SIG-M5 (cell line): ENCODE data around the gene FAM227B.
"Not testable (repeated sequence)": the region's sequence is repeated elsewhere in the genome, so short reads cannot be mapped to it uniquely, and the experiment has no call there.

Experiments used
- DNase-seq: peaks from one replicate; lab custom pipeline; 2025; lab: John Stamatoyannopoulos, UW

Gene FAM227B

GRCh38 chr15:49492830-49493229, 127.8 kb downstream of the FAM227B start:
- no peak for DNase-seq

- no peak for DNase-seq
Measured at GRCh38 chr15:49492151-49492550, 128.5 kb downstream of the FAM227B start.

GRCh38 chr15:49490966-49491365, 129.7 kb downstream of the FAM227B start:
- no peak for DNase-seq

GRCh38 chr15:49485401-49485800, 135.2 kb downstream of the FAM227B start:
- not testable (repeated sequence) for DNase-seq

GRCh38 chr15:49478982-49479381, 141.6 kb downstream of the FAM227B start:
- DNase-seq = not testable (repeated sequence)

- not testable (repeated sequence) for DNase-seq
Measured at GRCh38 chr15:49478021-49478420, 142.6 kb downstream of the FAM227B start.

- no peak for DNase-seq
Measured at GRCh38 chr15:49473031-49473430, 147.6 kb downstream of the FAM227B start.

GRCh38 chr15:49472338-49472737, 148.3 kb downstream of the FAM227B start:
- no peak for DNase-seq

- DNase-seq = no peak
Measured at GRCh38 chr15:49471733-49472132, 148.9 kb downstream of the FAM227B start.

- not testable (repeated sequence) for DNase-seq
Measured at GRCh38 chr15:49471248-49471647, 149.4 kb downstream of the FAM227B start.

GRCh38 chr15:49468481-49468839, 152.2 kb downstream of the FAM227B start:
- DNase-seq = no peak

- no peak for DNase-seq
Measured at GRCh38 chr15:49467746-49468480, 152.7 kb downstream of the FAM227B start.

- DNase-seq = no peak
Measured at GRCh38 chr15:49466119-49466518, 154.5 kb downstream of the FAM227B start.

- no peak for DNase-seq
Measured at GRCh38 chr15:49464522-49464921, 156.1 kb downstream of the FAM227B start.

GRCh38 chr15:49462232-49462844, 158.3 kb downstream of the FAM227B start:
- no peak for DNase-seq

- DNase-seq = no peak
Measured at GRCh38 chr15:49460411-49460941, 160.1 kb downstream of the FAM227B start.

- DNase-seq = no peak
Measured at GRCh38 chr15:49458145-49458544, 162.5 kb downstream of the FAM227B start.

GRCh38 chr15:49456166-49456565, 164.5 kb downstream of the FAM227B start:
- DNase-seq = no peak

GRCh38 chr15:49452595-49452994, 168.0 kb downstream of the FAM227B start:
- no peak for DNase-seq

- DNase-seq = no peak
Measured at GRCh38 chr15:49441816-49442215, 178.8 kb downstream of the FAM227B start.

- no peak for DNase-seq
Measured at GRCh38 chr15:49441356-49441755, 179.3 kb downstream of the FAM227B start.

GRCh38 chr15:49439678-49440395, 180.8 kb downstream of the FAM227B start:
- DNase-seq = no peak
